Neural progenitor cell (in vitro differentiated cells): ENCODE data around the gene OAS3. TPM values are rescaled to one million over a fixed set of nuclear protein-coding genes. Genes with fewer than 3 reads are reported as not detected.

Experiments used
- DNase-seq: peaks from one replicate; pipeline ENCODE4 v3.0.0-alpha.2; 2016; ENCODE audit warnings: low spot score
- H2AFZ ChIP-seq: fragments of 200-600 bp; sonication (generic); replicated peaks from 2 replicates; pipeline ENCODE4 v1.6.1; 2016; ENCODE audit warnings: antibody characterized with exemption
- H3F3A ChIP-seq: fragments of 200-600 bp; sonication (generic); 2 replicates; pipeline ENCODE4 v1.6.1; 2016; ENCODE audit warnings: antibody characterized with exemption, low read depth
- H3K27ac ChIP-seq: fragments of 200-600 bp; sonication (generic); 2 replicates; pipeline ENCODE4 v1.5.1; 2016; ENCODE audit warnings: mild to moderate bottlenecking
- H3K27me3 ChIP-seq: fragments of 200-600 bp; sonication (generic); 2 replicates; pipeline ENCODE4 v1.6.1; 2016; ENCODE audit warnings: mild to moderate bottlenecking, moderate library complexity
- H3K36me3 ChIP-seq: fragments of 200-600 bp; sonication (generic); 2 replicates; pipeline ENCODE4 v1.5.1; 2016
- H3K4me1 ChIP-seq: fragments of 200-600 bp; sonication (generic); 2 replicates; pipeline ENCODE4 v1.6.1; 2016; ENCODE audit warnings: mixed run types
- H3K4me2 ChIP-seq: fragments of 200-600 bp; sonication (generic); 2 replicates; pipeline ENCODE4 v1.6.1; 2016
- H3K4me3 ChIP-seq: fragments of 200-600 bp; sonication (generic); 2 replicates; pipeline ENCODE4 v1.5.1; 2016
- H3K79me2 ChIP-seq: fragments of 200-600 bp; sonication (generic); 2 replicates; pipeline ENCODE4 v1.6.1; 2016; ENCODE audit warnings: low read depth
- H3K9ac ChIP-seq: fragments of 200-600 bp; sonication (generic); 2 replicates; pipeline ENCODE4 v1.6.1; 2016
- H3K9me3 ChIP-seq: fragments of 200-600 bp; sonication (generic); 2 replicates; pipeline ENCODE4 v1.5.1; 2016; ENCODE audit warnings: low read depth
- H4K20me1 ChIP-seq: fragments of 200-600 bp; sonication (generic); 2 replicates; pipeline ENCODE4 v1.6.1; 2016; ENCODE audit warnings: low read depth
- H3K27ac Mint-ChIP-seq: 3 replicates; pipeline ENCODE4 v1.8.0; 2021; ENCODE audit warnings: mixed read lengths
- H3K27me3 Mint-ChIP-seq: 2 replicates; pipeline ENCODE4 v1.8.0; 2022; ENCODE audit warnings: low read depth, mild to moderate bottlenecking, inconsistent platforms, moderate library complexity, mixed read lengths; ENCODE audit not compliant: insufficient read depth
- H3K36me3 Mint-ChIP-seq: 3 replicates; pipeline ENCODE4 v1.8.0; 2021; ENCODE audit warnings: mixed read lengths
- H3K4me1 Mint-ChIP-seq: 3 replicates; pipeline ENCODE4 v1.8.0; 2021; ENCODE audit warnings: mixed read lengths
- H3K4me3 Mint-ChIP-seq: 3 replicates; pipeline ENCODE4 v1.8.0; 2021; ENCODE audit warnings: mild to moderate bottlenecking, moderate library complexity, mixed read lengths
- H3K9me3 Mint-ChIP-seq: 3 replicates; pipeline ENCODE4 v1.8.0; 2020; ENCODE audit warnings: mixed read lengths
- CTCF ChIP-seq: fragments of 200-600 bp; sonication (generic); IDR thresholded peaks from 2 replicates; pipeline ENCODE4 v1.5.1; 2017; ENCODE audit warnings: antibody characterized with exemption, mild to moderate bottlenecking
- EZH2 ChIP-seq: fragments of 200-600 bp; sonication (generic); IDR thresholded peaks from 2 replicates; pipeline ENCODE4 v1.6.1; 2017; ENCODE audit warnings: antibody characterized with exemption, mild to moderate bottlenecking, moderate library complexity
- EZH2phosphoT487 ChIP-seq: fragments of 200-600 bp; sonication (generic); IDR thresholded peaks from 2 replicates; pipeline ENCODE4 v1.6.1; 2017; ENCODE audit warnings: antibody characterized with exemption
- total RNA-seq: library from RNA; depleted of rRNA; stranded (reverse); fragments of >200 nt; gene quantifications from 2 replicates; pipeline ENCODE4 v1.2.3, GENCODE V29; 2015; ENCODE audit warnings: low replicate concordance

The OAS3 gene
- total RNA-seq, 1 donor from 2014 or later = not detected

DNA sequence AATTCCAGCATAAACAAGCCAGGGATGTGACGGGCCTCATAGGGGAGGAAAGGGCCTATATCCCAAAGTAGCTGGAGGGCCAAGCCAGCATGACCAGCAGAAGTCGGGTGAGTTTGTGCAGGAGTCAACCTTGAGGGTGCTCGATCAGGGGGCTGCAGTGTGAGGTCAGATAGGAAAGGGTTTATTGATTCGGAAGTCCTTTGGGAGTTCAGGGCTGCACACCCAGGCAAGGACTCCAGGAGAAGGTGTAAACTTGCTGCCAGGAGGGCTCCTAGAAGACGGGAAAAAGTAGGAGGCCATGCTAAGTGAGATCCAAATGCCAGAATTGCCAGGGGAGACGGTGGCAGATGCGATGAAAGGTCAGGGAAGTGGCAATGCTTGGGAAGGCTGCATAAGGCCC lies 36.6 kb downstream of the OAS3 start:
- Mint-ChIP-seq H3K9me3 (no peaks in the 10 kb centered on the region), H3K4me3 (no peak overlapping the region)
- H3K79me2 ChIP-seq = no peaks in the 10 kb centered on the region

DNA sequence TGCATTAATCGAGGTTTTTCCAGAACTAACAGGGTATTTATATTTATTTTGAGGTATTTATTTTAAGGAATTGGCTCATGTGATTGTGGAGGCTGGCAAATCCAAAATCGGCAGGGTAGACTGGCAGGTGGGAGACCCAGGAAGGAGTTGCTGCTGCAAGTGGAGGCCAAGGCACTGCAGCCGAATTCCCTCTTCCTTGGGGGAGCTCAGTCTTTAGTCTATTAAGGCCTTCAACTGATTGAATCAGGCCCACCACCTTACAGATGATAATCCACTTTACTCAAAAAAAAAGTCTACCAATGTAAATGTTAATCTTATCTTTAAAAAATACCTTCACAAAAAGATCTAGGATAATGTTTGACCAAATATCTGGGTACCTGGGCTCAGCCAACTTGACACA lies 38.9 kb downstream of the OAS3 start:
- peaks cover 3% of the 10 kb centered on the region for H3K9me3 Mint-ChIP-seq
- no peak overlapping the region for H3K27ac ChIP-seq
- H3K4me2 ChIP-seq = no peak overlapping the region
- H3K9ac ChIP-seq = no peak overlapping the region
- H3K36me3 ChIP-seq = no peaks in the 10 kb centered on the region
- TF ChIP-seq CTCF (no peak), EZH2phosphoT487 (no peak), EZH2 (no peak)
- no peaks in the 10 kb centered on the region for H3K4me1 Mint-ChIP-seq
- no peaks in the 10 kb centered on the region for H3K9me3 ChIP-seq
- H3K27me3 Mint-ChIP-seq = no peaks in the 10 kb centered on the region
- H2AFZ ChIP-seq = no peak overlapping the region
- H4K20me1 ChIP-seq = no peaks in the 10 kb centered on the region
- H3K27me3 ChIP-seq = no peaks in the 10 kb centered on the region
- H3K27ac Mint-ChIP-seq = no peak overlapping the region
- DNase-seq = no peak
- H3K4me3 ChIP-seq = no peak overlapping the region
- H3F3A ChIP-seq = peaks cover 5% of the 10 kb centered on the region
- H3K4me1 ChIP-seq = peaks cover 7% of the 10 kb centered on the region
- H3K79me2 ChIP-seq = no peaks in the 10 kb centered on the region
- no peak overlapping the region for H3K4me3 Mint-ChIP-seq
- H3K36me3 Mint-ChIP-seq = no peaks in the 10 kb centered on the region

More for the DNA sequence above, 36.6 kb downstream of the OAS3 start:
- H3K27me3 ChIP-seq = no peaks in the 10 kb centered on the region
- H2AFZ ChIP-seq = no peak overlapping the region
- no peak for TF ChIP-seq EZH2
- no peak for TF ChIP-seq CTCF
- TF ChIP-seq EZH2phosphoT487 = no peak
- no peak overlapping the region for H3K27ac ChIP-seq
- no peak overlapping the region for H3K4me2 ChIP-seq
- H3K9me3 ChIP-seq = no peaks in the 10 kb centered on the region
- DNase-seq = no peak
- H3K9ac ChIP-seq = no peak overlapping the region
- H3K27ac Mint-ChIP-seq = no peak overlapping the region
- no peaks in the 10 kb centered on the region for H3K27me3 Mint-ChIP-seq
- no peaks in the 10 kb centered on the region for H3K36me3 ChIP-seq
- H3K4me1 Mint-ChIP-seq = no peaks in the 10 kb centered on the region
- H3F3A ChIP-seq = peaks cover 5% of the 10 kb centered on the region
- no peaks in the 10 kb centered on the region for H3K36me3 Mint-ChIP-seq
- no peak overlapping the region for H3K4me3 ChIP-seq
- H4K20me1 ChIP-seq = no peaks in the 10 kb centered on the region
- H3K4me1 ChIP-seq = peaks cover 7% of the 10 kb centered on the region

- H2AFZ ChIP-seq = peak overlapping the region; percentile 99
- peaks cover 5% of the 10 kb centered on the region for H3F3A ChIP-seq
- TF ChIP-seq CTCF (no peak), EZH2phosphoT487 (no peak), EZH2 (no peak)
- Mint-ChIP-seq H3K27me3 (no peaks in the 10 kb centered on the region), H3K4me1 (no peaks in the 10 kb centered on the region), H3K27ac (no peak overlapping the region), H3K36me3 (no peaks in the 10 kb centered on the region), H3K4me3 (no peak overlapping the region), H3K9me3 (peaks cover 3% of the 10 kb centered on the region)
- no peaks in the 10 kb centered on the region for H3K36me3 ChIP-seq
- H3K4me2 ChIP-seq = no peak overlapping the region
- no peaks in the 10 kb centered on the region for H3K9me3 ChIP-seq
- no peaks in the 10 kb centered on the region for H3K27me3 ChIP-seq
- no peak overlapping the region for H3K9ac ChIP-seq
- no peak for DNase-seq
- peaks cover 7% of the 10 kb centered on the region for H3K4me1 ChIP-seq
- H4K20me1 ChIP-seq = no peaks in the 10 kb centered on the region
- H3K27ac ChIP-seq = no peak overlapping the region
- H3K4me3 ChIP-seq = no peak overlapping the region
- no peaks in the 10 kb centered on the region for H3K79me2 ChIP-seq
Measured at GRCh38 chr12:112977641-112978040, 39.4 kb downstream of the OAS3 start.
